ENCODE data around the gene ICAM2.

DNA sequence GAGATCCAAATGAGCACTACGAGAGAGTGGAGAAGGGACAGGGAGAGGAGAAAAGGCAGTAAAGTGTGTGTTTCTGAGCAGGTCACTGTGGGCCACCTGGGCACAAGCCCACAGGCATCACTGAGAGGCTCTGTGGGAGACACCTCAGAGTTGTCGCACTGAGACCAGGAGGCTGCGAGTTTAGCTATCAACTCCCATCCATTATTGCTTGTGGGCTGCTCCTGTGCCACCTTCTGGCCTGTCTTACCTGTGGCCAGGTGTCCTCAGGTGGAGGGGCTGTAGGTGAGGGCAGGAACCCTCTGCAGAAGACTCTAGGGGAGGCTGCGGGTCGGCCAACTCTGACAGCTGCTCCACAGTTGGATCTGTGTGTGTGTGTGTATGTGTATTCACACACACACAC is 24.8 kb downstream of the ICAM2 start:
- no peak for TF ChIP-seq EP300 (IDR thresholded peaks at IDR 0.05)
- TF ChIP-seq, protein P1, sequence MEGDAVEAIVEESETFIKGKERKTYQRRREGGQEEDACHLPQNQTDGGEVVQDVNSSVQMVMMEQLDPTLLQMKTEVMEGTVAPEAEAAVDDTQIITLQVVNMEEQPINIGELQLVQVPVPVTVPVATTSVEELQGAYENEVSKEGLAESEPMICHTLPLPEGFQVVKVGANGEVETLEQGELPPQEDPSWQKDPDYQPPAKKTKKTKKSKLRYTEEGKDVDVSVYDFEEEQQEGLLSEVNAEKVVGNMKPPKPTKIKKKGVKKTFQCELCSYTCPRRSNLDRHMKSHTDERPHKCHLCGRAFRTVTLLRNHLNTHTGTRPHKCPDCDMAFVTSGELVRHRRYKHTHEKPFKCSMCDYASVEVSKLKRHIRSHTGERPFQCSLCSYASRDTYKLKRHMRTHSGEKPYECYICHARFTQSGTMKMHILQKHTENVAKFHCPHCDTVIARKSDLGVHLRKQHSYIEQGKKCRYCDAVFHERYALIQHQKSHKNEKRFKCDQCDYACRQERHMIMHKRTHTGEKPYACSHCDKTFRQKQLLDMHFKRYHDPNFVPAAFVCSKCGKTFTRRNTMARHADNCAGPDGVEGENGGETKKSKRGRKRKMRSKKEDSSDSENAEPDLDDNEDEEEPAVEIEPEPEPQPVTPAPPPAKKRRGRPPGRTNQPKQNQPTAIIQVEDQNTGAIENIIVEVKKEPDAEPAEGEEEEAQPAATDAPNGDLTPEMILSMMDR (IDR thresholded peaks at IDR 0.05), result no peak

Data from tibial nerve (tissue), 4 donors.